Activated naive CD4-positive, alpha-beta T cell treated with Interleukin-2 at 50 U/mL for 16 hours (primary cell): ENCODE data around the gene SNAP47.

Experiments
- DNase-seq: peaks from one replicate; pipeline ENCODE4 v3.0.0-alpha.2; 2020

The SNAP47 gene

DNA sequence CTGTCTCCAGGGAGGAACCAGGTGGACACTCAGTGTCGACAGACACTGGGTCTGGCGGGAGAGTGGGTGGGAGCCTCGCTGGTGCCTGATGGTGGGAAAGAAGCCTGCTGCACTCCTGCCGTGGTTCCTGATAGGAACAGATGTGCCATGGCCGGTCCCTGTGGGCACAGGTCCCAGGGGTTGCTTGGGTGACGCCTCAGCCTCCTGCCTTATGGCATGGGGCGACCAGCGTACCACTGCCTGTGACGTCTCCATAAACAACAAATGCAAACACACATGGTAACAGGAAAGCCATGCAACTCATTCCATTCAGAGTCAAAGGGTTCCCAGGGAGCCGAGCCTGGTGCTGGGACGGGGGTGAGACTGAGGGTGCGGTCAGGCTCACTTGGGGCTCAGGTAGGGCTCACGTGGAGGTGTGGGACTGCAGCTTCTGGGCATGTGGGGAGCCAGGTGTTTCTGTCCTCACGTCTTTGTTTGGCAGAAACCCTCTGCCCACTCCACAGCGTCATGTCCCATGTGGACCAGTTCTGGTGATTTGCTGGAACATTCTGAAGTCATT, 34.8 kb downstream of the SNAP47 start:
- DNase-seq, result no peak

DNA sequence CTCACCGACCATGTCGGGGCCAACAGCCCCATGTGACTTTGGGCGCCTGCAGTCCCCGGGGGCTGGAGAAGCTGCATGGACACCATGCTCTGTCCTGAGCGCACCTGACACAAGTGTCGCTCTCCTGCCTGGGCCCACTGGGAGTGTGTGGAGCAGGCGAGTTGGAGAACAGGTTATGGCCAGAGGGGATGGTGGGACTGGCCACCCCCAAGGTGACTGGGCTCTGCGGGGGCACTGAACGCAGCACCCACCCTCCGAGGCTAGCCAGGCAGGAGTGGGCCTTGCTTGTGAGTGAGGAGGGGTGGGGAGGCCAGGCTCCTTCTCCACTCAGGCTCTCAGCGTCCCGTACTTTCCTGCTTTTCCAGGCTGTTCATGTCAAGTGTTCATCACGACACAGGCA, 35.6 kb downstream of the SNAP47 start:
- no peak for DNase-seq

DNA sequence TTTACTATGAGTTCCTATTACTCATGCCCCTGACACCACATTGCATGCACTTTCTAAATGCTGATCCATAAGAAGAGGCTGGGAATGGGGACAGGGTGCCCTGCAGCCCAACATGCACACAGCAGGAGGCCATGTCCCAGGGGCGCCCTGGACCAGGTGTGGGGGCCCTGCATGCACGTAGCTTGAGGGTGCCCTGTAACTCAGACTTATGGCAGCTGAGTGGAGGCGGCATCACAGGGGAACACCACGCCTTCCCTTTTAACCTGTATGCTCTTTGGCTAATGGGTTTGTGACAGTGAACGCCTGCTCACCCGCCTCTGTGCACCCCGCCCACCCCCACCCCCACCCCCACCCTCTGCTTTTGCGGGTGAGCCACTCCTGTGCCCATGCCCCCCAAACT, 36.1 kb downstream of the SNAP47 start:
- DNase-seq, result no peak

DNA sequence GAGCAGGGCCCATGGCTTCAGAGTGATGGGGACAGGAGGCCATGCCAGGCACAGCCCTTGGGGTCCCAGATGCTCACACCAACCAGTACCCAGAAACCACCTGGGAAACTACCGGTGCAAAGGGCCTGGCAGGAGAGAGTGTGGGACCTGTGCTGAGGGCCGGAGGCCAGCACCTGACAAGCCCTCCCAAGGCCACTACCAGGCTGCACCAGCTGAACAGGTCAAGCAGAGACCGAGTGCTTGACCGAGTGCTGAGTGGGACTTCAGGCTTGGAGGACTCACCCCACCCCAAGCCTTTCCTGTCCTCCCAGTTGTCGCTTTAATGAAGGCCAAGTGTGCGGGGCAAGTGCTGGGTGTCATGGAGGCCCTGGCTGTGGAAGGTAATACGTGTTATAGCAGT, 36.5 kb downstream of the SNAP47 start:
- no peak for DNase-seq

DNA sequence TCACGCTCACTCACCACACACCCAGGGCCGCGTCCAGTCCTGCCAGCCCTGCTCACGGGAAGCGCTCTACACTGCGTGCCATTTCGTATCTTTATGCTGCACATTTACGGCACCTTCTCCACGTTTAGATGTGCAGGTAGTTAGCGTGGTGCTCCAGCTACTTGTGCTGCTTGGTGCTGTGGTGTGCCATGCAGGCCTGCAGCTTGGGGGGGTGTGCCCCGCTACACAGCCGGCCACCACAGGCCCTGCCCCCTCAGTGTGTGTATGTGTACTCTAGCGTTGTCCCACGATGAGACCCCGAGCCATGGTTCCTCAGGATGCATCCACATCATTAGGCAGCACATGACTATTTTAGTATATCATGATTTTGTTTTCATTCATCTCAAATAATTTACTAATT, 38.3 kb downstream of the SNAP47 start:
- DNase-seq, result no peak

DNA sequence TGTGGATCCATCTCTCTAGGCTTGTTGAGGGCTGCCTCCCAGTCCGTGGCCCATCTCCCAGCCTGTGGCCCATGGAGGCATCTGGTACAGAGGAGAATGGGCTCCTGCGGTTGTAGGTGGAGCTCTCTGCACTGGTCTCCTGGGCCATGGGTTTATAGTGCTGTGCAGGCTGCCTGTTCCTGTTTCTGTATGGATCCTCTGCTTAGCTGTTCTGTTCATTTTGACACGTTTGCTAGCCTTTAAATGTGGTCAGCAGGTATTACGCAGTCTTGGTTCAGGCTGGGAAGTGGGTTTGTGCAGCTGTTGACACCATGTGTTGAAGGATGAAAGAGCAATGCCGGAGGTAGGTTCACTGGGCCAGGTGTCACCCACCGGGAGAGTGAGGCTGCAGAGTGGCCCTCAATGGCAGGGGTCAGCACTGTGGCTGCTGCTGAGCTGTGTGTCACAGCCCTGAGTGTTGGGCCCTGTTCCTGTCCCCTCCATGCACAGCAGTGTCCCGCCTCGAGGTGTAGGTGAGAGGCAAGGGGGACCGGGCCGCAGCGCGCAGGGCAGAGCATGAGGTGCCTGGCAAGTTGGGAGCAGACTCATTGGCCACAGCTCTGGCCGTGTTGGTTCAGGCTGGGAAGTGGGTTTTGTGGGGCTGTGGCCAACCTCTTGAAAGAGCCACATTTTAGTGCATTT, 39.0 kb downstream of the SNAP47 start:
- no peak for DNase-seq

DNA sequence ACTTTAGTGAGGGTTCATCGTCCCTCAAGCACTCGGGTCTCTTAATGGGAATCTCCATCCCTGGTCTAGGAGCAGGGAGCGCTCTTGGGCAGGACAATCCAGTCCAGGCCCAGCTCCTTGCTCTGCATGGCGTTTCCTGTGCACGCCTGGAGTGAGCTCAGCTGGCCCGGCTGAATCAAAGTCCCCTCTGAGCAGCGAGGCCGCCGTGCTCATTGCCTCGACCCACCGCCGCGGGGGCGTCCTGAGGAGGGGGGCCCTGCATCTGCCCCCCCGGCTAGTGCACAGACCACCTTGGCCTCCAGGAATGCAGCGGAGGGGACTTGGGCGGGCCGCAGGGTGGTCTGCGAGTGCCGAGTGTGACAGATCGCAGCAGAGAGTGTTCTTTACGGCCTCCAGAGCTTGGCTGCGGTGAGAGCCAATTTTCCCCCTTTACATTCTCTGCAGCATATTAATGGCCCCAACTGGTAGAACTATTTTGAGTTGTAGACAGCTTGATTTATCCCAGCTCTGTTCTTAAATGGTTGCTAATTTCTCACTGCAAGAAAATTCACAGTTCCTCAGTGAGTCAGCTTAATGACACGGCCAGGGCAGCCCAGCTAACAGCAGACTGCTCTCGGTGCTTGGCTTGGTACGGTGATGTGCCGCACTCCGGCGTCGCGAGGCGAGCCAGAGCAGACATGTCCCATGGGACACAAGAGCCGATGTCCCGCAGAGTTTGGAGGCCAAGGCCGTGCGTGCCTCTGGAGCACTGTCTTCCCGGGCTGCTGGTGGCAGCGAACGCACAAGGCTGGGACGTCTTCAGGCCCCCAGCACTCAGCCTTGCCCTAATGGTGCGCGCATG, 39.8 kb downstream of the SNAP47 start:
- DNase-seq, result no peak

DNA sequence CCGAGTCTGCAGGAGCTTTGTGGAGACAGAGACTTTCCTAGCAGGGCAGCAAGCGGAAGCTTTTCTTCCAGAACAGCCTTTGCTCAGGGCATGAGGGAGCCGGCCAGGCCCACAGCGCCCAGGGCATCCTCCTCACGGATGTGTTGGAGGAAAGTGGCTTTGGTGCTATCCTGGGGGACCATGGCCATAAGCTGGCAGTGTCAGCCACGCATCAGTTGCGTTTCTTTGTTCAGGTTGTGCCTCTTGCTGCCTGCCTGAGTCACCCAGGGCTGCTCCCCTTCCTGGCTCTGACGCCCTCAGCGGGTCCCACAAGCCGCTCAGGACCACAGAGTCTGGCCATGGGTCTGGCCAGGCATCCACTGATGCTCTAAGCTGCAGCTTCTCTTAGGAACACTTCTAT, 40.6 kb downstream of the SNAP47 start:
- no peak for DNase-seq

DNA sequence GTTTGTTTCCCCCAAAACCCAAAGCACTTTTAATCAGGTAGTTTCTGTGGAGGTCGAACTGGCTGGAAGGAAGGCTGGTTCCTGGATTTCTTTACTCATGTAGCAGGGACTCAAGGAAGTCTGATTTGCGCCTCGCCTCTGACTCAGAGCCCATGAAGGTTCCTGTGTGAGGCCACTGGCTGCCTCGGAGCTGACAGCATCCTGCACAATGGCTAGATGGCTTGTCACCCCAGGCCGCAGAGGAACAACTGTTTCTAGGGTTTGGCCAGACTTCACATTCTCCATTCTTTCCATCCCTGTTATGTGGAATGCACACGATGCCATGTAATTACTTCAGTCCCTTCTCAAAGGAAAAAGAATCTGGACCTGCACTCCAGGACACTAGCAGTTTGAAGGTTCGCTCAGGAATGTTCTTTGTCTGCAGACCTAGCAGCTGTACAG, 41.1 kb downstream of the SNAP47 start:
- DNase-seq, result no peak

DNA sequence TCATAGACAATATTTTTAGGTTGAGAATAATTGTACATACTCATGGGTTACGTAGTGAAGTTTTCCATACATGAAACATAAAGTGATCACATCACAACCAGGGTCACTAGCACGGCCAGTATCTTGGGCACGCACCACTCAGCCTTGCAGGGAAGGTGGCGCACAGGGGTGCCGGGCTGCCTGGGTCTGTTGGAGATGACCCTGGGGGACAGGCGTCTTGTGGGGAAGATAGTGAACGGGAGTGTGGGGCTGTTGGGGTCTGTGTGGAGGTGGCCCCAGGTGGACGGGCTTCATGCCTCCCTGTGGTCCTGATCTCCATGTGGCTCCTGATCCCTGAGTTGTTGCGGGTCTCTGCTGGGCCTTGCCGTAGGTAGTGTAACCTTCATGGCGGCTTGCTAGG, 41.9 kb downstream of the SNAP47 start:
- no peak for DNase-seq

DNA sequence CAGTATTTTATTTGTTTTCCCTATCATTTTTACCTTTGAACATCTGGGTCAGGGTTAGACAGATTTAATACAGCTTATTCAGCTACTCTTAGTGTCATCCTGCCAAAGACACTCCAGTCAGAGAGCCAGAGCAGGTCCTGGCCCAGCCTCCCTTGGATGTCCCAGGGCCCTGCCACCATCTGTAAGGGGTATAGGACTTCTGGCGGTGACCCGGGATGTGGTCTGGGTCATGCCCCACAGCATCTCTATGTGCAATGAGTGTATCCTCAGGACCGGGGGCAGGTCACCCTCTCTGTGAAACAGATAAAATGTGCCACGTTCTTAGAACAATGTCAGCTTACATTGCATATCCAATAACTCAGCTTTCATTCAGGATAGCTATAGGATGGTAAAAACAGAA, 42.4 kb downstream of the SNAP47 start:
- no peak for DNase-seq

DNA sequence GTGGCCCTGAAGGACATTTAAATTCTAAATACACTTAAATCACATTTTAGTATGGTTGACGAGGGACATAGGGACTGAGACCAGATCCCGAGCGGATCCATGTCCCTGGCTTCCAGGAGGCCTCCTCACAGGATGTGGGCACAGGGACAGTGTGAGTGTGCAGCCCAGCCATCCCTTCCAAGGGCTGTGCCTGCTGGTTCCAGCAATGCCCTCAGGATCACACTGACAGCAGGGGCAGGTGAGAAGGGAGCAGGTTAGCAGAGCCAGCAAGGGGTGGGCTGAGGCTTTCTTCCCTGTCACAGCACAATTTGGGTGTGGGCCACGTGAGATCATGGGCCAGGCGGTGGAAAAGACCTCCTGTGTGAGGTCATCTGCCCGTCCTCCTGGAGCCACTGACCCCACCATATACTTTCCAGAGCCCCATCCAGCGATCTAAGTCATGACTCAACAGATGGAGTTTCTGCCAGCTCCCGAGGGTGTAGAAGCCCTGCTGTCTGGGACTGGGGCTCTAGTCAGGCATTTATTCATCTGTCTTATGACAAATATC, 43.2 kb downstream of the SNAP47 start:
- no peak for DNase-seq

DNA sequence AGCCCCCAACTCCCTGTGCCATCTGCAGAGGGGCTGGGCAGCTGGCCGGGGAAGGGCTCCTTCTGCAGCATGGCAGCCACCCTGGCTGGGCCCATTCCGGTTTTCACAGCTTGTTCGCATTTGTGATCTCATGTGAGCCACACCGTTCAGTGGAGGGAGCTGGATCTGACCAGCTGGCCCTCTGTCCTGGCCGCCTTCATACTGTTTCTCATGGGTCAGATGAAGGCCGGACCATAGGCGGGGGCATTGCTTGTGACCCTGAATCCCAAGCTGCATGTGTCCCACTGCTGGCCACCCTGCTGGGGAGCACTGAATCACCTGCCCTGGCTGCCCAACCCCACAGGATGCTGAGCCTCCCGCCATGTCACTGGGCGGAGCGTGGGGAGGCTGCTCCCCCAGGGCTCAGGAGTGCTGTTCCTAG, 43.8 kb downstream of the SNAP47 start:
- DNase-seq, result no peak

DNA sequence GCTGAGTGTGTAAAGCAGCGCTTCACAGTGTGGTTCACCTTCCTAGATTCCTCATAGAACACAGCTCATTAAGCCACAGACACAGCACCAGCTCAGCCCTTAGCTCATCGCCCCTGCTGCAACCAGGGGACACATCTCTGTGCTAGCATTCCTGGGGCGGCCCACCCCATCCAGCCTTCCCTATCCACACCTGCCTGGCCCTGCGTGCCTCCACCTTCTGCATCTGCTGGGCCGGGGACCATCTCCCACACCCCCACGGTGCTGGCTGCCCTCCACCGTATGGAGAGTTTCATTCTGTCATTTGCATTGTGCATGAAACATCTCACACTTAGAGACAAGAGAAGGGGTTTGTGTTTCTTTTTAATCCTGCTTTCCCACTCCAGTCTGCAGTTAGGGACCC, 44.5 kb downstream of the SNAP47 start:
- no peak for DNase-seq

DNA sequence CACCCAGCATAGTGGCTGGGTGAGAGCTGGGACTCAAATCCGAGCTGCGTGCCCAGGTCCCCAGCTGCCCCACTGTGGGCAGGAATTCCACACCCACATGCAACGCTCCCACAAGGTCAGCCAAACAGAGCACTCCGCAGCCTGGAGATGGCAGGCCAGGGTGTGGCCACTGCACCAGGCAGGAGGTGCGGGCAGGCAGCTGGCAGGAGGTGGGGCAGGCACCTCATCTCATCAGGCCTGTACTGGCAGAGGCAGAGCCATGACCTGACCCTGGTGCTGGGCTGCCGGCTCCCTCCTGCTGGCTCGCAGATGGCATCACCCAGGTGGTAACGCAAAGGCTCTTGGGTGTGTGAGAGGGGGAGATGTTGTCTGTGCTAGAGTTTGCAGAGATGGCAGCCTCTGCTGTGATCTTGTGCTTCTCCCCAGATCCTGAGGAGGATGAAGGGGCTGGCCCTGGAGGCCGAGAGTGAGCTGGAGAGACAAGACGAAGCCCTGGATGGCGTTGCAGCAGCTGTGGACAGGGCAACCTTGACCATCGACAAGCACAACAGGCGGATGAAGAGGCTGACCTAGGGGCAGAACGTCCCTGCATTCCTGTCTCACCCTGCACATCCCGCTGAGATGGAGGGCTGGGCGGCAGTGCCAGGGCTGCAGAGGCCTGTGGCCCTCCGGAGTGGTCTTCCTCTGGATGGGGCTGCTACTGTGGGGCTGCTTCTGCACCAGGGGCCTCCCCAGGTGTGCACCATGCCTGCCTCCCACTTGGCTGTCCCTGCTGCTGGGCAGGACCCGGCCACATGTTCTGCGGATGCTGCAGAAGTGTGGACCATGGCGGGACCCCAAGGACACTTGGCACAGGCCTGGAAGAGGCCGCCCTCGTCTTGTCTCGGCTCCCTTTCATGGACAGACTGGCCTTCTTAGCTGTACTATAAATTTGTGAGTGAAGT, 45.1 kb downstream of the SNAP47 start:
- no peak for DNase-seq

DNA sequence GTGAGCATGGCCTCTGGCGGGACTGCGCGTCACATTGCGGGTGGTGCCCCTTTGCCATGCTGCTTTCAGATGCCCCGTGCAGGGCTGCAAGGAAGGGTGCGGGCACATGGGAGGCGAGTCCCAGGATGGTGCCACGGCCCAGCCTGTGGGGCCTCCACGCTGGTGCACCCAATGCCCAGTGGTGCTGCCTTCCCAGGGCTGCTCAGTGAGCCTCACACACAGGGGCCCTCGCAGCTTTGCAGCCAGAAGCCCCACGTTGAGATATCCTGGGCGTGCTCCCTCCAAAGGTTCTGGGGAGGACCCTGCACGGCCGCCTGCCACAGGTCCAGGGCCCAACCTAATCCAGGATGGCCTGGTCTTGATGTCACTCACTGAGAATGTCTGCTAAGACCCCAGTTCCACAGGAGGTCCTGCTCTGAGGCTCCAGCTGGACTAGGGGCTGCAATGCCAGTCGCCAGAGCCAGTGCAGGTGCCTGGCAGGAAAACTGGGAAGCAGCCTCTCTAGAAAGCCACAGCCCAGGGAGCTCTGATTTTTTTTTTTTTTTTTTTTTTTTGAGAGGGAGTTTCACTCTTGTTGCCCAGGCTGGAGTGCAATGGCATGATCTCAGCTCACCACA, 46.2 kb downstream of the SNAP47 start:
- DNase-seq, result no peak

DNA sequence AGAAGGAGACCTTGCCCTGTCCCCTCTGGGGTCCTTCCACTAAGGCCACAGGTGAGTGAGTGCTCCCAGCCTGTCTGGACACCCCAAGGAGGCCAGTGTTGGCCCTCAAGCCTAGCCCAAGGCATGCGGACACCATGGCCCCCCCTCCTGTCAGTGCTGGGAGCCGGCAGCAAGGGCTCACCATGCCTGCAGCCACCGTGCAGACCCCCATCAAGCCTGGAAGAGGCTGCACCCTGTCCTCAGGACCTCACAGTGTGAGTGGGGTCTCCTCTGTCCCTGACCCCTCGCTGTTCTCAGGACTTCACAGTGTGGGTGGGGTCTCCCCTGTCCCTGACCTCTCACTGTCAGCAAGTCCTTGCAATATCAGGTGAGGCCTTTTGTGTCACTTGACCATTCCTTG, 47.0 kb downstream of the SNAP47 start:
- DNase-seq, result no peak

DNA sequence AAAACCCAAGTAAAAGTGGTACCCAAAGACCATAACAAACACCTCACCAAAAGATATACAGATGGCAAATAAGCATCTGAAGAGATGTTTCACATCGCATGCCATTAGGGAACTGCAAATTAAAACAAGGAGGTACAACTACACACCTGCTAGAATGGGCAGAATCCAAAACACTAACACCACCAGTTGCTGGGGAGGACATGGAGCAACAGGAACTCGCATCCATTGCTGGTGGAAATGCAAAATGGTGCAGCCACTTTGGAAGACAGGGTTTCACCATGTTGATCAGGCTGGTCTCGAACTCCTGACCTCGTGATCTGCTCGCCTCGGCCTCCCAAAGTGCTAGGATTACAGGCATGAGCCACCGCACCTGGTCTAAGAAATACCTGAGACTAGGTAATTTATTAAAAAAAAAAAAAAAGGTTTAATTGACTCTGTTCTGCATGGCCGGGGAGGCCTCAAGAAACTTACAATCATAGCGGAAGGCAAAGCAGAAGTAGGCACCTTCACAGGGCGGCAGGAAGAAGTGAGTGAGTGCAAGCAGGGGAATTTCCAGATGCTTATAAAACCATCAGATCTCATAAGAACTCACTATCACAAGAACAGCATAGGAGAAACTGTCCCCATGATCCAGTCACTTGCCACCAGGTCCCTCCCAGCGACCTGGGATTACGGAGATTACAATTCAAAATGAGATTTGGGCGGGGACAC, 50.0 kb downstream of the SNAP47 start:
- DNase-seq, result no peak

DNA sequence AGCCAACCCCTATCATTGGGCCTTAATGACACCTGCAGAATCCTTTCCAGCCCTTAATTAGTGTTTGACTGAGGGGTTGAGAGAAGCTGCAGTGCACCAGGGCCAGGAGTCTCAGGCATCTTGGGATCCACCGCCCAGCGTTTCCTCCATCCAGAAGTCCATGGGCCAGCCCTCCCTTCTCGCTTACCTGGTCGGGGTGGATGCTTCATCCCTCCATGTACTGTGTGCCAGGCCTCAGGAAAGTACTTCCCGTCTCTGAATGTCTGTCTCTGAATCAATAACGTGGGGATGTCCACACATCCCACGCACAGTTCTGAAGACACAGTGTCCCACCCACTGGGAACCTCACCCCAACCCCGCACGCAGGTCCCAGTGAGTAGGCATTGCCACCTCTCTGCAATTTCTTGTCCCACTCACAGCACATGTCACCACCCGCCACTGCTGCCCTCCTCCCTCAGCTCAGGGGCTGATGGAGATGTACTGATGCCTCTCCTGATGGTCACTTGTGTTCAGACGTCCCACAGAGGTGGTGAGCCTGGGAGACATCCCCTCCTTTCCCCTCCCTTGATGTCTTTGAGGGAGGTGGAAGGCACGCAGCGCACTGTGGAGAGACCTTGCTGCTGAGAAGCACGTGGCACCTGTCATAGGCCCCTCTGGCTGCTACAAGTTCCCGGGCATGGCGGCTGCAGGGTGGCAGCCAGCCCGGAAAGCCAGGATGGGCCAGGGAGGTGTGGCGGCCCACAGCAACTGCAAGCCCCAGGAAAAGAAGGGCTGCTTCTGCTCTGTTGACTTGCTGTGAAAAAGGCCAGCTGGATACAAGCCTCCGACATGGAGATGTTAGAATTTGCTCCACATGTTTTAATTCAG, 50.8 kb downstream of the SNAP47 start:
- no peak for DNase-seq

DNA sequence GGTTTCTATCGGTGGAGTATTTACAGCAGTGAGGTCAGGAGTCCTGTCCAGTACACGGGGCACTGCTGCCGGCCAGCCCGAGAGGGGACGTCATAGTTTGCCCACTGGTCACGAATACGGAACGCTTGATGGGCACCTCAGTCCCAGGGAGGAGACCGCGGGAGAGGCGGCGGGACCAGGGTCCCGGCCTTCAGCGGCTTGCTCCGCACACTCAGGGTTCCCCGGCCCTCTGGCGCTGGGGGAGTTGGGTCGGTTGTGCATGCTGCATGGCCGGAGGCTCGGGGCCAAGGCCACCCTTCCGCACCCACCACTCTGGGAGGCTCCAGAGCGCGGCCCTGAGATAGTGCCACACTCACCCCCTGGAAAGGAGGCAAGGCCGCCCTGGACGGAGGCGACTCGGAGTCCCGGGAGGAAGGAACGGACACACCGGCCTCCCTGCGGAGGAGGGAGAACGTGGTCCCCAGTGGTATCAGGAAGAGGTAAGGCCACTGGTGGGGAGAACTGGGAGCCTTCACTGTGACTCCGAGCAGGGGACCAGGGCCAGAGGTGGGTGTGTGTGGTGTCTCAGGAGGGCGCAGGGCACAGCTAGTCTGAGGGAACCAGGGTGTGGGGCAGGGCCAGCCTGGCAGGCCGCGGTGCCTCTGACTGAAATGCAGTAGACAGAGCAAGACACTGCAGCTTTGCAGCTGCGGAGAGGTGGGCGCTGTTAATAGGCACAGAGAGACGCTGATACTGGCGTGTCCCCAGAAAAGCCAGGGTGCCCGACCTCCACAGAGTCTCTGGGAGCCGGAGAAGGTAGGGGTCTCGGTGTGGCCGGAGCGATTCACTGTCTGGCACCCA, 51.7 kb downstream of the SNAP47 start:
- DNase-seq, result no peak
